H1 (cell line): ENCODE results near the gene GJC2. TPM values are rescaled to one million over a fixed set of nuclear protein-coding genes. Genes with fewer than 3 reads are reported as not detected.
"Not testable (repeated sequence)": the region's sequence is repeated elsewhere in the genome, so short reads cannot be mapped to it uniquely, and the experiment has no call there.

Experiments used
- CTCF ChIA-PET: fragments of 300-600 bp; sonication (Branson Sonifier 250); formaldehyde crosslinking; loops from one replicate; lab custom pipeline; 2021; ENCODE audit not compliant: partially characterized antibody; lab: Charles Lee
- POLR2A ChIA-PET: fragments of 300-600 bp; sonication (Branson Sonifier 250); formaldehyde crosslinking; loops from one replicate; lab custom pipeline; 2021; ENCODE audit warnings: inconsistent platforms; ENCODE audit not compliant: partially characterized antibody; lab: Charles Lee
- DNase-seq, 2 experiments: peaks; one replicate each; pipeline versions ENCODE4 v3.0.0 to v3.0.0-alpha.2; 2010 to 2022; ENCODE audit warnings: low spot score in 2 of 2, low read depth in 1 of 2, mixed read lengths in 1 of 2
- FAIRE-seq: peaks from 2 replicates; lab custom pipeline; 2011; peaks lifted over from hg19 to GRCh38; lab: Jason Lieb, UNC
- H2AFZ ChIP-seq: 2 replicates; pipeline ENCODE4 v1.8.1; 2012; ENCODE audit warnings: low read length, inconsistent platforms
- H2AK5ac ChIP-seq: 2 replicates; pipeline ENCODE4 v1.6.1; 2013; ENCODE audit warnings: low read depth, low read length
- H2BK120ac ChIP-seq: replicated peaks from 2 replicates; pipeline ENCODE3; 2013; ENCODE audit warnings: low read depth, low read length, inconsistent platforms
- H2BK12ac ChIP-seq: 2 replicates; pipeline ENCODE4 v1.6.1; 2013; ENCODE audit warnings: low read depth, low read length
- H2BK15ac ChIP-seq: 2 replicates; pipeline ENCODE4 v1.6.1; 2013; ENCODE audit warnings: low read length
- H2BK20ac ChIP-seq: 2 replicates; pipeline ENCODE4 v1.6.1; 2013; ENCODE audit warnings: low read length
- H2BK5ac ChIP-seq: 2 replicates; pipeline ENCODE4 v1.6.1; 2013; ENCODE audit warnings: low read depth, low read length
- H3K14ac ChIP-seq: 2 replicates; pipeline ENCODE4 v1.6.1; 2013; ENCODE audit warnings: inconsistent platforms; ENCODE audit not compliant: insufficient read length
- H3K18ac ChIP-seq: 2 replicates; pipeline ENCODE4 v1.6.1; 2013; ENCODE audit warnings: low read length; ENCODE audit errors: extremely low read depth
- H3K23ac ChIP-seq: 2 replicates; pipeline ENCODE4 v1.6.1; 2013; ENCODE audit warnings: inconsistent platforms; ENCODE audit not compliant: insufficient read length
- H3K23me2 ChIP-seq: 2 replicates; pipeline ENCODE4 v1.6.1; 2013; ENCODE audit warnings: low read depth, low read length
- H3K27ac ChIP-seq: 2 replicates; pipeline ENCODE4 v1.6.1; 2011; ENCODE audit warnings: low read depth, low read length, inconsistent platforms
- H3K27me3 ChIP-seq, 4 experiments: replicated peaks in 1 of 4; 1 replicate in 1 of 4; 2 replicates in 3 of 4; pipeline versions ENCODE4 v1.6.1 to v1.8.1; 2011 to 2013; ENCODE audit warnings: low read length in 3 of 4, mild to moderate bottlenecking in 3 of 4, inconsistent platforms in 2 of 4, mixed read lengths in 2 of 4, moderate library complexity in 1 of 4; ENCODE audit not compliant: control insufficient read depth in 3 of 4, insufficient read depth in 3 of 4; ENCODE audit errors: extremely low read depth in 1 of 4
- H3K36me3 ChIP-seq, 4 experiments: 2 replicates each; pipeline versions ENCODE4 v1.6.1 to v1.8.1; 2011 to 2013; ENCODE audit warnings: mild to moderate bottlenecking in 4 of 4, low read length in 3 of 4, moderate library complexity in 2 of 4, control low read depth in 1 of 4, inconsistent platforms in 1 of 4; ENCODE audit not compliant: insufficient read depth in 4 of 4, control insufficient read depth in 2 of 4
- H3K4ac ChIP-seq: replicated peaks from 2 replicates; pipeline ENCODE3; 2013; ENCODE audit warnings: low read length, low read depth, mixed read lengths, inconsistent platforms; ENCODE audit not compliant: insufficient read length
- H3K4me1 ChIP-seq, 4 experiments: replicated peaks in 1 of 4; 1 replicate in 1 of 4; 2 replicates in 3 of 4; pipeline versions ENCODE4 v1.6.1 to v1.8.1; 2011 to 2013; ENCODE audit warnings: low read length in 3 of 4, inconsistent platforms in 2 of 4, mixed read lengths in 1 of 4; ENCODE audit not compliant: insufficient read depth in 4 of 4, control insufficient read depth in 3 of 4
- H3K4me2 ChIP-seq, 2 experiments: 2 replicates each; pipeline versions ENCODE4 v1.6.1 to v1.8.1; 2011 to 2013; ENCODE audit warnings: low read depth in 2 of 2, low read length in 2 of 2, control low read depth in 1 of 2, inconsistent platforms in 1 of 2, mild to moderate bottlenecking in 1 of 2; ENCODE audit not compliant: insufficient read depth in 1 of 2
- H3K4me3 ChIP-seq, 4 experiments: fragments of 200-600, 300-600 bp in 1 of 4; sonication (generic), shearing (Covaris generic), sonication (Bioruptor Twin) in 1 of 4; 2 replicates each; pipeline versions ENCODE4 v1.5.1 to v1.8.1; 2011 to 2016; ENCODE audit warnings: low read length in 4 of 4, low read depth in 3 of 4, control low read depth in 2 of 4, inconsistent platforms in 2 of 4, mild to moderate bottlenecking in 2 of 4, mixed read lengths in 1 of 4, moderate library complexity in 1 of 4; ENCODE audit not compliant: insufficient read depth in 2 of 4; ENCODE audit errors: extremely low read depth in 1 of 4
- H3K56ac ChIP-seq: replicated peaks from 2 replicates; pipeline ENCODE3; 2013; ENCODE audit warnings: low read depth, mild to moderate bottlenecking, mixed read lengths, low read length, inconsistent platforms; ENCODE audit not compliant: insufficient read length
- H3K79me1 ChIP-seq: 2 replicates; pipeline ENCODE4 v1.6.1; 2013; ENCODE audit warnings: low read depth, low read length, control low read depth
- H3K79me2 ChIP-seq, 2 experiments: 2 replicates each; pipeline versions ENCODE4 v1.6.1 to v1.8.1; 2012 to 2013; ENCODE audit warnings: low read length in 2 of 2, mild to moderate bottlenecking in 2 of 2, inconsistent platforms in 1 of 2; ENCODE audit not compliant: insufficient read depth in 2 of 2, control insufficient read depth in 1 of 2
- H3K9ac ChIP-seq, 4 experiments: replicated peaks in 1 of 4; 1 replicate in 1 of 4; 2 replicates in 3 of 4; pipeline versions ENCODE4 v1.6.1 to v1.8.1; 2011 to 2013; ENCODE audit warnings: low read depth in 3 of 4, low read length in 3 of 4, control low read depth in 2 of 4, mild to moderate bottlenecking in 2 of 4, moderate library complexity in 2 of 4, inconsistent platforms in 1 of 4; ENCODE audit errors: extremely low read depth in 1 of 4
- H3K9me3 ChIP-seq, 2 experiments: 2 replicates each; pipeline versions ENCODE4 v1.6.1 to v1.8.1; 2012 to 2013; ENCODE audit warnings: mild to moderate bottlenecking in 2 of 2, moderate library complexity in 2 of 2, control low read depth in 1 of 2, inconsistent platforms in 1 of 2, low read depth in 1 of 2, low read length in 1 of 2, mixed read lengths in 1 of 2; ENCODE audit not compliant: insufficient read depth in 2 of 2
- H4K20me1 ChIP-seq, 2 experiments: replicated peaks in 1 of 2; 2 replicates each; pipeline versions ENCODE3 to v1.8.1; 2011 to 2013; ENCODE audit warnings: inconsistent platforms in 2 of 2, low read length in 2 of 2, mild to moderate bottlenecking in 1 of 2; ENCODE audit not compliant: insufficient read depth in 2 of 2, control insufficient read depth in 1 of 2
- H4K5ac ChIP-seq: 2 replicates; pipeline ENCODE4 v1.6.1; 2013; ENCODE audit warnings: low read length, low read depth, mixed read lengths, inconsistent platforms; ENCODE audit not compliant: insufficient read length
- H4K8ac ChIP-seq: 2 replicates; pipeline ENCODE4 v1.8.0; 2013; ENCODE audit warnings: mild to moderate bottlenecking, moderate library complexity, low read length, inconsistent platforms; ENCODE audit not compliant: insufficient read depth; ENCODE audit errors: extremely low read depth
- H4K91ac ChIP-seq: replicated peaks from 2 replicates; pipeline ENCODE3; 2013; ENCODE audit warnings: low read length, mixed read lengths, inconsistent platforms; ENCODE audit not compliant: insufficient read length
- ASH2L ChIP-seq: fragments of 200-600, 300-600 bp; sonication (generic); IDR thresholded peaks from one replicate; pipeline ENCODE4 v1.7.1; 2017; ENCODE audit warnings: low read length
- EZH2 ChIP-seq: fragments of 200-600 bp; sonication (generic); IDR thresholded peaks from 2 replicates; pipeline ENCODE4 v1.7.1; 2012; ENCODE audit warnings: low read depth, mild to moderate bottlenecking, moderate library complexity, low read length, inconsistent platforms; ENCODE audit not compliant: severe bottlenecking
- POLR2A ChIP-seq, 2 experiments: IDR thresholded peaks; 1 replicate in 1 of 2; 2 replicates in 1 of 2; pipeline ENCODE4 v1.6.1; 2011; ENCODE audit warnings: low read depth in 2 of 2, low read length in 2 of 2, mild to moderate bottlenecking in 2 of 2; ENCODE audit errors: control extremely low read depth in 1 of 2
- TAF7 ChIP-seq: optimal IDR thresholded peaks from 2 replicates; pipeline ENCODE3; 2011; ENCODE audit warnings: low read depth, mild to moderate bottlenecking, inconsistent platforms, low read length, moderate library complexity, borderline replicate concordance
- WGBS, 2 experiments: shearing (Covaris generic) in 1 of 2; methylation state at CpG; one replicate each; pipeline versions ENCODE4 v1.1.6 to v1.1.7; 2013 to 2015; ENCODE audit warnings: low lambda C conversion rate in 2 of 2, mixed read lengths in 2 of 2, inconsistent platforms in 1 of 2, low coverage in 1 of 2, missing lambda C conversion rate in 1 of 2; ENCODE audit not compliant: insufficient replicate concordance in 2 of 2, insufficient coverage in 1 of 2, insufficient read length in 1 of 2; ENCODE audit errors: extremely low coverage in 1 of 2, missing lambda C conversion rate in 1 of 2; 5-methylcytosine and 5-hydroxymethylcytosine counted together
- polyA plus RNA-seq, 7 experiments: library from polyadenylated mRNA; depleted of rRNA in 3 of 7; stranded (reverse) in 5 of 7; unstranded in 2 of 7; fragments of >200 nt in 5 of 7; fragments of 200-250 nt in 2 of 7; gene quantifications; 1 replicate in 5 of 7; 2 replicates in 1 of 7; 4 replicates in 1 of 7; pipeline versions ENCODE4 v1.2.1 to v1.2.3, GENCODE V29; 2011 to 2013; ENCODE audit warnings: missing spikeins in 2 of 7, mixed read lengths in 2 of 7
- total RNA-seq: library from RNA; stranded (reverse); fragmentation: NEBNext Ultra II Directional; extraction: Animal tissue kit (Norgen Biotek cat#: 25700); gene quantifications from 2 replicates; pipeline ENCODE4 v1.2.1, GENCODE V29; 2021

The GJC2 gene
- total and polyA plus RNA-seq, 2 of the 8 experiments (the other 6 are each of a cell fraction or from before 2014, with no cell fraction given) = 0.17 to 0.54 TPM

- TF ChIP-seq EZH2 (no peak), ASH2L (no peak), TAF7 (no peak), POLR2A (IDR thresholded peaks at IDR 0.05; ENCODE audit: control extremely low read depth in 1 of 2, low read depth in 2 of 2, low read length in 2 of 2) (no peak)
These were observed 39.2 kb upstream of the GJC2 start (continued) for GRCh38 chr1:228110556-228110955.

GRCh38 chr1:228111315-228111714 lies 38.4 kb upstream of the GJC2 start:
- CTCF ChIA-PET = interaction anchor here (0.6 to 2.5 kb wide), 3 partner anchors 19 to 348 kb away, joined by 3 to 14 read pairs (median 3); no protein-coding TSS in a partner anchor
- not testable (repeated sequence) for H4K8ac ChIP-seq, H3K9me3 ChIP-seq, H3K79me2 ChIP-seq, H3K18ac ChIP-seq, H4K20me1 ChIP-seq, H4K91ac ChIP-seq, H2BK5ac ChIP-seq, H2BK20ac ChIP-seq, H2BK120ac ChIP-seq, H2BK12ac ChIP-seq, H3K36me3 ChIP-seq, H3K4me3 ChIP-seq, H4K5ac ChIP-seq, H3K14ac ChIP-seq, H3K9ac ChIP-seq, H3K27me3 ChIP-seq, H2BK15ac ChIP-seq, FAIRE-seq, H2AFZ ChIP-seq, H3K4ac ChIP-seq, H2AK5ac ChIP-seq, DNase-seq, H3K23ac ChIP-seq, H3K56ac ChIP-seq, H3K27ac ChIP-seq, H3K4me2 ChIP-seq, H3K23me2 ChIP-seq, H3K4me1 ChIP-seq
- POLR2A ChIA-PET = interaction anchor here (1.1 kb wide), 1 partner anchor 13 kb away, joined by 3 read pairs; no protein-coding TSS in a partner anchor
- WGBS, 2 experiments = 100% methylated on average over 3 of the region's 6 CpGs; no CpG with 5 or more reads in 1 of the 2 experiments
- H3K79me1 ChIP-seq = peaks cover 12% of the 10 kb centered on the region; the same call in 1 of the 2 replicates
